ENCODE data around the gene TTC28.

Gene TTC28

GRCh38 chr22:28031383-28031922 lies 648.2 kb downstream of the TTC28 start:
- H3K4me3 ChIP-seq (ENCODE audit: low read length): no peak overlapping the region
- no peak for DNase-seq (ENCODE audit: low read depth, low spot score)

- DNase-seq (ENCODE audit: low read depth, low spot score): no peak
- H3K4me3 ChIP-seq (ENCODE audit: low read length): no peak overlapping the region
Observed at GRCh38 chr22:28030473-28030872, 649.2 kb downstream of the TTC28 start.

- DNase-seq (ENCODE audit: low read depth, low spot score): no peak
- no peak overlapping the region for H3K4me3 ChIP-seq (ENCODE audit: low read length)
Observed at GRCh38 chr22:28029956-28030355, 649.7 kb downstream of the TTC28 start.

- no peak overlapping the region for H3K4me3 ChIP-seq (ENCODE audit: low read length)
- DNase-seq (ENCODE audit: low read depth, low spot score): no peak
Observed at GRCh38 chr22:28029201-28029948, 650.3 kb downstream of the TTC28 start.

- no peak for DNase-seq (ENCODE audit: low read depth, low spot score)
- no peak overlapping the region for H3K4me3 ChIP-seq (ENCODE audit: low read length)
Observed at GRCh38 chr22:28027453-28028448, 651.9 kb downstream of the TTC28 start.

- no peak overlapping the region for H3K4me3 ChIP-seq (ENCODE audit: low read length)
- no peak for DNase-seq (ENCODE audit: low read depth, low spot score)
Observed at GRCh38 chr22:28025866-28026575, 653.6 kb downstream of the TTC28 start.

- DNase-seq (ENCODE audit: low read depth, low spot score): no peak
- H3K4me3 ChIP-seq (ENCODE audit: low read length): no peak overlapping the region
Observed at GRCh38 chr22:28025333-28025732, 654.3 kb downstream of the TTC28 start.

GRCh38 chr22:28024422-28024888 lies 655.2 kb downstream of the TTC28 start:
- H3K4me3 ChIP-seq (ENCODE audit: low read length): no peak overlapping the region
- no peak for DNase-seq (ENCODE audit: low read depth, low spot score)

- no peak for DNase-seq (ENCODE audit: low read depth, low spot score)
- H3K4me3 ChIP-seq (ENCODE audit: low read length): no peak overlapping the region
Observed at GRCh38 chr22:28023774-28024173, 655.9 kb downstream of the TTC28 start.

GRCh38 chr22:28023036-28023435 lies 656.6 kb downstream of the TTC28 start:
- DNase-seq (ENCODE audit: low read depth, low spot score): no peak
- H3K4me3 ChIP-seq (ENCODE audit: low read length): no peak overlapping the region

- no peak overlapping the region for H3K4me3 ChIP-seq (ENCODE audit: low read length)
- no peak for DNase-seq (ENCODE audit: low read depth, low spot score)
Observed at GRCh38 chr22:28021998-28022660, 657.5 kb downstream of the TTC28 start.

- H3K4me3 ChIP-seq (ENCODE audit: low read length): no peak overlapping the region
- no peak for DNase-seq (ENCODE audit: low read depth, low spot score)
Observed at GRCh38 chr22:28021116-28021997, 658.3 kb downstream of the TTC28 start.

GRCh38 chr22:28019881-28020861 lies 659.5 kb downstream of the TTC28 start:
- peak; percentile 45 for DNase-seq (ENCODE audit: low read depth, low spot score)

GRCh38 chr22:28019360-28019759 lies 660.3 kb downstream of the TTC28 start:
- no peak for DNase-seq (ENCODE audit: low read depth, low spot score)
- no peak overlapping the region for H3K4me3 ChIP-seq (ENCODE audit: low read length)

More at GRCh38 chr22:28019881-28020861, 659.5 kb downstream of the TTC28 start:
- no peak overlapping the region for H3K4me3 ChIP-seq (ENCODE audit: low read length)

GRCh38 chr22:28018461-28018927 lies 661.1 kb downstream of the TTC28 start:
- H3K4me3 ChIP-seq (ENCODE audit: low read length): no peak overlapping the region
- peak; percentile 52 for DNase-seq (ENCODE audit: low read depth, low spot score)

GRCh38 chr22:28017859-28018258 lies 661.8 kb downstream of the TTC28 start:
- H3K4me3 ChIP-seq (ENCODE audit: low read length): no peak overlapping the region
- DNase-seq (ENCODE audit: low read depth, low spot score): no peak

GRCh38 chr22:28017558-28017820 lies 662.2 kb downstream of the TTC28 start:
- H3K4me3 ChIP-seq (ENCODE audit: low read length): no peak overlapping the region
- no peak for DNase-seq (ENCODE audit: low read depth, low spot score)

Measured in Jurkat, Clone E6-1 (cell line).